Right lobe of liver (tissue), 6 donors: ENCODE data around the gene MRPL20. TPM values are rescaled to one million over a fixed set of nuclear protein-coding genes. Genes with fewer than 3 reads are reported as not detected.

Source experiments
- ATAC-seq, 4 donors: fragments of 200-7000 bp; cut with Tn5 transposase; one replicate each; pipeline ENCODE4 v1.9.1; 2020; ENCODE audit warnings: mild to moderate bottlenecking in 4 of 4, moderate library complexity in 4 of 4
- DNase-seq, 3 donors: peaks; one replicate each; pipeline ENCODE4 v3.0.0-alpha.2; 2020
- H3K27ac ChIP-seq, 3 donors: fragments of 200-600 bp; one replicate each; pipeline ENCODE4 v1.8.0; 2022
- H3K27me3 ChIP-seq, 2 donors: fragments of 200-600 bp; one replicate each; pipeline ENCODE4 v1.8.0; 2022
- H3K36me3 ChIP-seq, 4 donors: fragments of 200-600 bp; sonication (generic) in 1 of 4; one replicate each; pipeline versions ENCODE4 v1.5.1 to v1.8.0; 2017 to 2022; ENCODE audit warnings: control low read depth in 1 of 4
- H3K4me1 ChIP-seq, 4 donors: fragments of 200-600 bp; sonication (generic) in 1 of 4; one replicate each; pipeline versions ENCODE4 v1.5.1 to v1.8.0; 2017 to 2022; ENCODE audit warnings: control low read depth in 1 of 4
- H3K4me3 ChIP-seq, 3 donors: fragments of 200-600 bp; one replicate each; pipeline ENCODE4 v1.8.0; 2022
- H3K9me3 ChIP-seq, 4 donors: fragments of 200-600 bp; sonication (generic) in 1 of 4; one replicate each; pipeline versions ENCODE4 v1.5.1 to v1.8.0; 2017 to 2022; ENCODE audit warnings: control low read depth in 1 of 4
- POLR2A ChIP-seq: fragments of 450-650 bp; IDR thresholded peaks from one replicate; pipeline ENCODE4 v1.6.1; 2017; ENCODE audit warnings: antibody characterized with exemption, mild to moderate bottlenecking
- WGBS: methylation state at CpG from one replicate; pipeline ENCODE4 v1.1.6; 2018; ENCODE audit warnings: low coverage, low lambda C conversion rate; ENCODE audit not compliant: insufficient coverage; ENCODE audit errors: missing lambda C conversion rate; 5-methylcytosine and 5-hydroxymethylcytosine counted together
- intact Hi-C, 2 donors: fragments of 100-400 bp; cut with DNase I; formaldehyde crosslinking; loops; one replicate each; pipeline versions ENCODE4 v1.11.2 to v1.14.1; 2022
- total RNA-seq, 6 experiments: library from RNA; depleted of rRNA in 2 of 6; stranded (reverse); fragments of >200 nt in 2 of 6; fragmentation: NEBNext Ultra II Directional in 3 of 6; extraction: Animal tissue kit (Norgen Biotek cat#: 25700) in 3 of 6; gene quantifications; one replicate each; pipeline versions ENCODE4 v1.1.0 to v1.2.4, GENCODE V29; 2016 to 2023
- TF ChIP-seq, protein P1 (sequence below), 4 donors: fragments of 200-600 bp in 3 of 4; fragments of 450-650 bp in 1 of 4; IDR thresholded peaks; one replicate each; pipeline versions ENCODE4 v1.5.1 to v1.8.0; 2016 to 2022; ENCODE audit warnings: antibody characterized with exemption in 4 of 4, mild to moderate bottlenecking in 2 of 4
- donor health status: DM: no; HTN: yes; CAD: no.
- donor health status: DM: no; HTN: no; CAD: no.
- donor health status: DM: no; HTN: no; CAD: no.
- donor health status: DM: no; HTN: yes; CAD: no.
- donor health status: DM: no; HTN: yes; CAD: no.

MRPL20 gene
- total RNA-seq, 6 experiments from 2014 or later = 44.1 to 91.2 (median 56.5) TPM

DNA sequence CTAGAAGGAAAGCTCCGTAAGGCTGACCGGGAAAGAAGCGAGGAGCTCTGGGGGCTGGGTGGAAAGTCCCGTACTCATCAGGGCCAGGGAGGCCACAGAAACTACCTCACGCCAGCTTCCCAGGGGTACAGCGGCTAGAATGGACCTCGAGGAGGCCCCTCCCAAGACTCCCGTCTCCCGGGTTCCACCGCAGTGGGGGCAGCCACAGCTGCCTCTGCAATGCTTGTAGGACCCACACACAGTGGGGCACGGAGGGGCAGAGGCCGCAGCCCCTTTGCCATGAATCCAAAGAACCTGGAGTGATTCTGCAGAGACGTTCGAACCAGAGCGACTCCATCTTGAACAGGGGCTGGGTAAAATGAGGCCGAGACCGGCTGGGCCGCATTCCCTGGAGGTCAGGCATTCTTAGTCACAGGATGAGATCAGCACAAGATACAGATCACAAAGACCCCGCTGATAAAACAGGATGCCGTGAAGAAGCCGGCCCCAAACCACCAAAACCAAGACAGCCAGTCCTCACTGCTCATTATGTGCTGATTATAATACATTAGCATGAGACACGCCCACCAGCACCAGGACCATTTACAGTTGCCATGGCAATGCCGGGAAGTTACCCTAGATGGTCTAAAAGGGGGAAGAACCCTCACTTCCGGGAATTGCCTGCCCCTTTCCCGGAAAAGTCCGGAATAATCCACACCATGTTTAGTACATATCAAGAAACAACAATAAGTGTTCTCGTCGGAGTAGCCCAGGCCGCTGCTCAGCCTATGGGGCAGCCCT lies 15.6 kb upstream of the MRPL20 start:
- no peak overlapping the region for H3K4me3 ChIP-seq
- no peaks in the 10 kb centered on the region for H3K27me3 ChIP-seq
- intact Hi-C loops = no loop called here
- no peak for TF ChIP-seq POLR2A
- TF ChIP-seq, protein P1, sequence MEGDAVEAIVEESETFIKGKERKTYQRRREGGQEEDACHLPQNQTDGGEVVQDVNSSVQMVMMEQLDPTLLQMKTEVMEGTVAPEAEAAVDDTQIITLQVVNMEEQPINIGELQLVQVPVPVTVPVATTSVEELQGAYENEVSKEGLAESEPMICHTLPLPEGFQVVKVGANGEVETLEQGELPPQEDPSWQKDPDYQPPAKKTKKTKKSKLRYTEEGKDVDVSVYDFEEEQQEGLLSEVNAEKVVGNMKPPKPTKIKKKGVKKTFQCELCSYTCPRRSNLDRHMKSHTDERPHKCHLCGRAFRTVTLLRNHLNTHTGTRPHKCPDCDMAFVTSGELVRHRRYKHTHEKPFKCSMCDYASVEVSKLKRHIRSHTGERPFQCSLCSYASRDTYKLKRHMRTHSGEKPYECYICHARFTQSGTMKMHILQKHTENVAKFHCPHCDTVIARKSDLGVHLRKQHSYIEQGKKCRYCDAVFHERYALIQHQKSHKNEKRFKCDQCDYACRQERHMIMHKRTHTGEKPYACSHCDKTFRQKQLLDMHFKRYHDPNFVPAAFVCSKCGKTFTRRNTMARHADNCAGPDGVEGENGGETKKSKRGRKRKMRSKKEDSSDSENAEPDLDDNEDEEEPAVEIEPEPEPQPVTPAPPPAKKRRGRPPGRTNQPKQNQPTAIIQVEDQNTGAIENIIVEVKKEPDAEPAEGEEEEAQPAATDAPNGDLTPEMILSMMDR (IDR thresholded peaks at IDR 0.05) = no peak
- DNase-seq (peak in 1 of 3 donors; percentile 40), ATAC-seq (no peak)
- H3K36me3 ChIP-seq = no peaks in the 10 kb centered on the region
- no peaks in the 10 kb centered on the region for H3K4me1 ChIP-seq
- H3K27ac ChIP-seq = no peak overlapping the region
- no peaks in the 10 kb centered on the region for H3K9me3 ChIP-seq
- WGBS = 52% methylated on average over 12 of the region's 29 CpGs

GRCh38 chr1:1421907-1422464 lies 14.9 kb upstream of the MRPL20 start:
- H3K27me3 ChIP-seq = no peaks in the 10 kb centered on the region
- no peak overlapping the region for H3K27ac ChIP-seq
- no peaks in the 10 kb centered on the region for H3K36me3 ChIP-seq
- ATAC-seq (no peak), DNase-seq (peak in 1 of 3 donors; percentile 32)
- H3K9me3 ChIP-seq = no peaks in the 10 kb centered on the region
- H3K4me3 ChIP-seq = no peak overlapping the region
- WGBS = 78% methylated on average over 3 of the region's 7 CpGs
- no peak for TF ChIP-seq POLR2A
- TF ChIP-seq, protein P1 (IDR thresholded peaks at IDR 0.05) = no peak
- intact Hi-C loops = no loop called here
- no peaks in the 10 kb centered on the region for H3K4me1 ChIP-seq

DNA sequence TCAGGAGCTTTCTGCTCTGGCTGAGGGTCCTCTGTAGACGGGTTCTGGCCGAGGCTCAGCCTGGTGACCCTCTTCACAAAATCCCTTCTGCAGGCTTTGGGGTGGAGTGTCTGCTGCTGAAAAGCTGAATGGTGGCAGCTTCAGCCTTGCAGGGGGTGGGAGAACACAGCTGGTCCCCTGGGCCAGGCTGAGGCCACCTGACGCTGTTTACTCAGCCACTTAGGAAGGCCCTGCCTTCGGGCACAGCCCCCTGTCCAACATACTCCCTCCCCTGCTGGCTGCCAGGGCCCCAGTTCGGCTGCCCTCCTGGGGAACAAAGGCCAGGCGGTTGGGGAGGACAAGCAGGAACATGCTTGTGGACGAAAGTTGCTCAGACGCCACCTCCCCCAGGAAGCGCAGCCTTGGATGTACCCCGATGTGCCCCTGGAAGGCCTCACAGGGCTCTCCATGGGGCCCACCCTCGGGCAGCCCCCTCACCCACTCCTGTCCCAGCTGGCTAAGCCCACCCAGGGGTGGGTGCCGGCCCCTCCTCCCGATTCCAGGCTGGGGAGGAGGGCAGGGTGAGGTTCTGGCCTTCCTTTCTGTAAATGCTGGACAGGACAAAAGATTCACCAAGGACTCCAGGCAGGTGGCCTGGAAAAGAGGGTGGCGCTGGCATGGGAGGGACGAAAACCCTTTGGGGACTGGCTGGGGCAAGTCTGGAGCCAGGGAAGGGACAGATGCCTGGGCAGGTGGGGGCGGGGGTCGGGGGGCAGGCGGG lies 14.2 kb upstream of the MRPL20 start, which contains the start of gene ANKRD65:
ANKRD65 (minus strand) TSS at position 130 of the 760 bp plus-strand sequence. CDS start 271 bp downstream, outside the sequence.
- Histone ChIP-seq H3K27ac (no peak within 1 kb of the TSS), H3K9me3 (no peaks in the 10 kb centered on the region), H3K27me3 (no peaks in the 10 kb centered on the region), H3K4me3 (peak within 1 kb of the TSS in 1 of 3 donors; percentile 26), H3K4me1 (no peaks in the 10 kb centered on the region), H3K36me3 (no peaks in the 10 kb centered on the region)
- no peak for TF ChIP-seq POLR2A
- TF ChIP-seq, protein P1 (IDR thresholded peaks at IDR 0.05) = no peak
- peak in 1 of 4 donors; percentile 17 for ATAC-seq
- DNase-seq = peak in 1 of 3 donors; percentile 37
- intact Hi-C loops = no loop called here
- WGBS = 100% methylated on average over 1 of the region's 18 CpGs

- no peak overlapping the region for H3K27ac ChIP-seq
Measured at GRCh38 chr1:1420654-1421141, 13.6 kb upstream of the MRPL20 start.

More at GRCh38 chr1:1420654-1421141, 13.6 kb upstream of the MRPL20 start:
- H3K27me3 ChIP-seq = no peaks in the 10 kb centered on the region
- H3K4me3 ChIP-seq = no peak overlapping the region
- intact Hi-C loops = no loop called here
- ATAC-seq = peak in 1 of 4 donors; percentile 19
- WGBS = 100% methylated on average over 2 of the region's 12 CpGs
- H3K4me1 ChIP-seq = no peaks in the 10 kb centered on the region
- TF ChIP-seq, protein P1 (IDR thresholded peaks at IDR 0.05) = no peak
- no peak for TF ChIP-seq POLR2A
- peak in 1 of 3 donors; percentile 28 for DNase-seq
- H3K36me3 ChIP-seq = no peaks in the 10 kb centered on the region
- H3K9me3 ChIP-seq = no peaks in the 10 kb centered on the region
